ENCODE measurements around the gene NOX5.
A peak's percentile ranks its signal among the peaks of the same experiment; 100 is the strongest.

The NOX5 gene

GRCh38 chr15:69013726-69014406, 629 bp upstream of the NOX5 start:
- no peak overlapping the region for H3K4me3 ChIP-seq (ENCODE audit: low read depth, low read length)
- DNase-seq (ENCODE audit: low read depth) = no peak

- no peak for DNase-seq (ENCODE audit: low read depth)
- H3K4me3 ChIP-seq (ENCODE audit: low read depth, low read length) = no peak overlapping the region
These were observed 1.1 kb downstream of the NOX5 start for GRCh38 chr15:69015591-69015990.

- no peak overlapping the region for H3K4me3 ChIP-seq (ENCODE audit: low read depth, low read length)
- DNase-seq (ENCODE audit: low read depth) = no peak
These were observed 1.6 kb downstream of the NOX5 start for GRCh38 chr15:69016021-69016595.

GRCh38 chr15:69017978-69018377, 3.5 kb downstream of the NOX5 start:
- no peak for DNase-seq (ENCODE audit: low read depth)

GRCh38 chr15:69018951-69019350, 4.5 kb downstream of the NOX5 start:
- no peak for DNase-seq (ENCODE audit: low read depth)
- H3K4me3 ChIP-seq (ENCODE audit: low read depth, low read length) = no peak overlapping the region

More at GRCh38 chr15:69017978-69018377, 3.5 kb downstream of the NOX5 start:
- H3K4me3 ChIP-seq (ENCODE audit: low read depth, low read length) = no peak overlapping the region

- H3K4me3 ChIP-seq (ENCODE audit: low read depth, low read length) = no peak overlapping the region
- DNase-seq (ENCODE audit: low read depth) = no peak
These were observed 7.4 kb downstream of the NOX5 start for GRCh38 chr15:69021895-69022294.

GRCh38 chr15:69025320-69025719, 10.8 kb downstream of the NOX5 start:
- H3K4me3 ChIP-seq (ENCODE audit: low read depth, low read length) = no peak overlapping the region
- no peak for DNase-seq (ENCODE audit: low read depth)

GRCh38 chr15:69026355-69026754, 11.9 kb downstream of the NOX5 start:
- DNase-seq (ENCODE audit: low read depth) = no peak
- H3K4me3 ChIP-seq (ENCODE audit: low read depth, low read length) = no peak overlapping the region

- H3K4me3 ChIP-seq (ENCODE audit: low read depth, low read length) = no peak overlapping the region
These were observed 13.6 kb downstream of the NOX5 start for GRCh38 chr15:69027976-69028518.

GRCh38 chr15:69031013-69032001, 16.8 kb downstream of the NOX5 start:
- no peak for DNase-seq (ENCODE audit: low read depth)
- peak overlapping the region; percentile 40 for H3K4me3 ChIP-seq (ENCODE audit: low read depth, low read length)

More at GRCh38 chr15:69027976-69028518, 13.6 kb downstream of the NOX5 start:
- DNase-seq (ENCODE audit: low read depth) = no peak

- H3K4me3 ChIP-seq (ENCODE audit: low read depth, low read length) = peak overlapping the region; percentile 40
- no peak for DNase-seq (ENCODE audit: low read depth)
These were observed 17.5 kb downstream of the NOX5 start for GRCh38 chr15:69032031-69032430.

GRCh38 chr15:69032703-69033373, 18.3 kb downstream of the NOX5 start:
- no peak for DNase-seq (ENCODE audit: low read depth)
- H3K4me3 ChIP-seq (ENCODE audit: low read depth, low read length) = no peak overlapping the region

- DNase-seq (ENCODE audit: low read depth) = peak; percentile 34
- no peak overlapping the region for H3K4me3 ChIP-seq (ENCODE audit: low read depth, low read length)
These were observed 19.9 kb downstream of the NOX5 start for GRCh38 chr15:69034352-69034751.

- no peak for DNase-seq (ENCODE audit: low read depth)
- no peak overlapping the region for H3K4me3 ChIP-seq (ENCODE audit: low read depth, low read length)
These were observed 20.9 kb downstream of the NOX5 start for GRCh38 chr15:69035205-69035917.

- DNase-seq (ENCODE audit: low read depth) = no peak
- no peak overlapping the region for H3K4me3 ChIP-seq (ENCODE audit: low read depth, low read length)
These were observed 21.4 kb downstream of the NOX5 start for GRCh38 chr15:69035918-69036258.

GRCh38 chr15:69036826-69037225, 22.3 kb downstream of the NOX5 start:
- no peak overlapping the region for H3K4me3 ChIP-seq (ENCODE audit: low read depth, low read length)
- no peak for DNase-seq (ENCODE audit: low read depth)

GRCh38 chr15:69037482-69037881, 23.0 kb downstream of the NOX5 start:
- no peak for DNase-seq (ENCODE audit: low read depth)
- no peak overlapping the region for H3K4me3 ChIP-seq (ENCODE audit: low read depth, low read length)

GRCh38 chr15:69037977-69038376, 23.5 kb downstream of the NOX5 start:
- no peak for DNase-seq (ENCODE audit: low read depth)
- H3K4me3 ChIP-seq (ENCODE audit: low read depth, low read length) = no peak overlapping the region

- no peak overlapping the region for H3K4me3 ChIP-seq (ENCODE audit: low read depth, low read length)
- DNase-seq (ENCODE audit: low read depth) = no peak
These were observed 24.0 kb downstream of the NOX5 start for GRCh38 chr15:69038508-69038907.
